WTC11 (cell line): Measurements from ENCODE around the gene RARS2. TPM values are rescaled to one million over a fixed set of nuclear protein-coding genes. Genes with fewer than 3 reads are reported as not detected.
A peak's percentile ranks its signal among the peaks of the same experiment; 100 is the strongest.

Source experiments
- ATAC-seq: fragments of 200-7000 bp; cut with Tn5 transposase; 2 replicates; pipeline ENCODE4 v1.10.0; 2021; ENCODE audit warnings: mild to moderate bottlenecking, moderate library complexity
- CTCF ChIA-PET: fragments of 300-600 bp; sonication (Branson Sonifier 250); formaldehyde crosslinking; loops from one replicate; lab custom pipeline; 2021; ENCODE audit warnings: antibody characterized with exemption; lab: Charles Lee
- POLR2A ChIA-PET: fragments of 350-600 bp; sonication (Branson Sonifier 250); formaldehyde crosslinking; loops from one replicate; lab custom pipeline; 2021; ENCODE audit warnings: antibody characterized with exemption; lab: Charles Lee
- DNase-seq: peaks from one replicate; pipeline ENCODE4 v3.0.0; 2021; ENCODE audit warnings: low spot score
- H3K27ac Mint-ChIP-seq: 2 replicates; pipeline ENCODE4 v1.8.0; 2021; ENCODE audit warnings: mixed read lengths
- H3K27me3 Mint-ChIP-seq: 2 replicates; pipeline ENCODE4 v1.8.0; 2021; ENCODE audit warnings: low read depth, mild to moderate bottlenecking, moderate library complexity, mixed read lengths
- H3K36me3 Mint-ChIP-seq: 2 replicates; pipeline ENCODE4 v1.8.0; 2021; ENCODE audit warnings: mixed read lengths
- H3K4me1 Mint-ChIP-seq: 2 replicates; pipeline ENCODE4 v1.8.0; 2022; ENCODE audit warnings: mixed read lengths
- H3K4me3 Mint-ChIP-seq: 2 replicates; pipeline ENCODE4 v1.8.0; 2021; ENCODE audit warnings: mild to moderate bottlenecking, moderate library complexity, mixed read lengths
- H3K9me3 Mint-ChIP-seq: 2 replicates; pipeline ENCODE4 v1.8.0; 2021; ENCODE audit warnings: mixed read lengths
- ARID4B ChIP-seq: sonication (generic); formaldehyde crosslinking; IDR thresholded peaks from 2 replicates; pipeline ENCODE4 v1.8.0; 2023; ENCODE audit warnings: missing genetic modification reagents, mild to moderate bottlenecking, borderline replicate concordance
- ATF3 ChIP-seq: sonication (generic); formaldehyde crosslinking; conservative IDR thresholded peaks from 2 replicates; pipeline ENCODE4 v1.8.1; 2022; ENCODE audit warnings: mild to moderate bottlenecking, missing genetic modification reagents
- EMX1 ChIP-seq: fragments of 250-450 bp; sonication (Bioruptor Pico); IDR thresholded peaks from 2 replicates; pipeline ENCODE4 v1.8.0; 2021; ENCODE audit warnings: mild to moderate bottlenecking
- PRRX2 ChIP-seq: fragments of 250-450 bp; sonication (Bioruptor Pico); IDR thresholded peaks from 2 replicates; pipeline ENCODE4 v1.8.0; 2021; ENCODE audit warnings: mild to moderate bottlenecking
- TP53 ChIP-seq: sonication (generic); formaldehyde crosslinking; IDR thresholded peaks from 2 replicates; pipeline ENCODE4 v1.8.1; 2023; ENCODE audit warnings: mild to moderate bottlenecking, missing genetic modification reagents
- USF1 ChIP-seq: sonication (generic); formaldehyde crosslinking; IDR thresholded peaks from 2 replicates; pipeline ENCODE4 v1.8.0; 2022; ENCODE audit warnings: mild to moderate bottlenecking, missing genetic modification reagents
- ZNF138 ChIP-seq: sonication (generic); formaldehyde crosslinking; conservative IDR thresholded peaks from 2 replicates; pipeline ENCODE4 v1.8.1; 2022; ENCODE audit warnings: mild to moderate bottlenecking, moderate library complexity, missing genetic modification reagents
- ZNF281 ChIP-seq: sonication (generic); formaldehyde crosslinking; IDR thresholded peaks from 2 replicates; pipeline ENCODE4 v1.8.0; 2023; ENCODE audit warnings: mild to moderate bottlenecking, missing genetic modification reagents
- ZNF423 ChIP-seq: fragments of 250-450 bp; sonication (Bioruptor Pico); IDR thresholded peaks from 2 replicates; pipeline ENCODE4 v2.1.2; 2022; ENCODE audit warnings: mild to moderate bottlenecking, moderate library complexity
- ZNF532 ChIP-seq: fragments of 250-450 bp; sonication (Bioruptor Pico); IDR thresholded peaks from 2 replicates; pipeline ENCODE4 v1.9.0; 2021; ENCODE audit warnings: mild to moderate bottlenecking, borderline replicate concordance
- total RNA-seq: library from RNA; stranded (reverse); gene quantifications from 3 replicates; pipeline ENCODE4 v1.2.3, GENCODE V29; 2021
- TF ChIP-seq, protein P1 (sequence below): fragments of 200-600 bp; IDR thresholded peaks from 2 replicates; pipeline ENCODE4 v1.8.0; 2022; ENCODE audit warnings: antibody characterized with exemption

The RARS2 gene
- total RNA-seq, 1 experiment from 2014 or later: 32.9 TPM

DNA sequence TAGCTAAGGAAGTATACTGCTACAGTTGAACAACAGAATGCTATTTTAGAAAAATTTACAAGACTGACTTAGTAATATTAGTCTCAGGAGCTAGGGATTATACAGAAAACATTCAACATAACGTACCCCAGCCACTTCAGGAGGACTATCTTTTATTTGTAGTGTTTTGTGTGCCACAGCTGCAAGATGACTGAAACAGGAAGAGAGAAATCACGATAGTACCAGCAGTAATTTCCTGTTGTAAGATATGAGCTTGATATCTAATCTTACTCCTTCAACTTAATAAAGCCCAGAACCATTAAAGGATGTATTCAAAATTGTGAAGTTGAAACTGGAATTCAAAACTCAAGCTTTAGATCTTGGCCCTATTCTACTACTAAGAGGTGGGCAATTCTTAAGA is 75.0 kb downstream of the RARS2 start (continued):
- TF ChIP-seq ARID4B (CRISPR knock-in tag): no peak
- TF ChIP-seq PRRX2 (CRISPR knock-in tag): no peak
- no peak for TF ChIP-seq ZNF423 (CRISPR knock-in tag)
- TF ChIP-seq EMX1 (CRISPR knock-in tag): no peak
- no peak for TF ChIP-seq ZNF532 (CRISPR knock-in tag)
- no peak for TF ChIP-seq ZNF138

GRCh38 chr6:87504441-87504840 is 85.3 kb downstream of the RARS2 start:
- ATAC-seq: no peak
- no peak overlapping the region for H3K4me3 Mint-ChIP-seq
- CTCF ChIA-PET: no interaction called here
- H3K4me1 Mint-ChIP-seq: no peaks in the 10 kb centered on the region
- no peak for DNase-seq
- POLR2A ChIA-PET: interaction anchor here (0.6 kb wide), 1 partner anchor 96 kb away, joined by 4 read pairs; no protein-coding TSS in a partner anchor
- no peaks in the 10 kb centered on the region for H3K27me3 Mint-ChIP-seq
- no peaks in the 10 kb centered on the region for H3K9me3 Mint-ChIP-seq
- H3K27ac Mint-ChIP-seq: 0 out of 2 replicates have a peak overlapping the region, but pooled peaks have one; percentile 59
- H3K36me3 Mint-ChIP-seq: no peaks in the 10 kb centered on the region
- no peak for TF ChIP-seq ATF3
- no peak for TF ChIP-seq TP53 (CRISPR knock-in tag)

GRCh38 chr6:87501809-87502572 is 87.8 kb downstream of the RARS2 start:
- no peak overlapping the region for H3K27ac Mint-ChIP-seq
- ChIA-PET POLR2A (no interaction called here), CTCF (interaction anchor here (1.6 kb wide), 1 partner anchor 435 kb away, joined by 4 read pairs; no protein-coding TSS in a partner anchor)
- H3K27me3 Mint-ChIP-seq: no peaks in the 10 kb centered on the region
- no peak for ATAC-seq
- no peaks in the 10 kb centered on the region for H3K9me3 Mint-ChIP-seq
- H3K4me1 Mint-ChIP-seq: no peaks in the 10 kb centered on the region
- no peak for DNase-seq
- H3K36me3 Mint-ChIP-seq: no peaks in the 10 kb centered on the region
- no peak for TF ChIP-seq ZNF281
- TF ChIP-seq EMX1 (CRISPR knock-in tag): no peak
- no peak for TF ChIP-seq USF1
- TF ChIP-seq, protein P1, sequence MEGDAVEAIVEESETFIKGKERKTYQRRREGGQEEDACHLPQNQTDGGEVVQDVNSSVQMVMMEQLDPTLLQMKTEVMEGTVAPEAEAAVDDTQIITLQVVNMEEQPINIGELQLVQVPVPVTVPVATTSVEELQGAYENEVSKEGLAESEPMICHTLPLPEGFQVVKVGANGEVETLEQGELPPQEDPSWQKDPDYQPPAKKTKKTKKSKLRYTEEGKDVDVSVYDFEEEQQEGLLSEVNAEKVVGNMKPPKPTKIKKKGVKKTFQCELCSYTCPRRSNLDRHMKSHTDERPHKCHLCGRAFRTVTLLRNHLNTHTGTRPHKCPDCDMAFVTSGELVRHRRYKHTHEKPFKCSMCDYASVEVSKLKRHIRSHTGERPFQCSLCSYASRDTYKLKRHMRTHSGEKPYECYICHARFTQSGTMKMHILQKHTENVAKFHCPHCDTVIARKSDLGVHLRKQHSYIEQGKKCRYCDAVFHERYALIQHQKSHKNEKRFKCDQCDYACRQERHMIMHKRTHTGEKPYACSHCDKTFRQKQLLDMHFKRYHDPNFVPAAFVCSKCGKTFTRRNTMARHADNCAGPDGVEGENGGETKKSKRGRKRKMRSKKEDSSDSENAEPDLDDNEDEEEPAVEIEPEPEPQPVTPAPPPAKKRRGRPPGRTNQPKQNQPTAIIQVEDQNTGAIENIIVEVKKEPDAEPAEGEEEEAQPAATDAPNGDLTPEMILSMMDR: no peak
- no peak overlapping the region for H3K4me3 Mint-ChIP-seq
